Measurements from ENCODE around the gene PELI1. TPM values are rescaled to one million over a fixed set of nuclear protein-coding genes. Genes with fewer than 3 reads are reported as not detected.
"Not testable (repeated sequence)": the region's sequence is repeated elsewhere in the genome, so short reads cannot be mapped to it uniquely, and the experiment has no call there.

Gene PELI1
- total RNA-seq, 2 experiments from 2014 or later: 25.6 to 29.8 TPM

DNA sequence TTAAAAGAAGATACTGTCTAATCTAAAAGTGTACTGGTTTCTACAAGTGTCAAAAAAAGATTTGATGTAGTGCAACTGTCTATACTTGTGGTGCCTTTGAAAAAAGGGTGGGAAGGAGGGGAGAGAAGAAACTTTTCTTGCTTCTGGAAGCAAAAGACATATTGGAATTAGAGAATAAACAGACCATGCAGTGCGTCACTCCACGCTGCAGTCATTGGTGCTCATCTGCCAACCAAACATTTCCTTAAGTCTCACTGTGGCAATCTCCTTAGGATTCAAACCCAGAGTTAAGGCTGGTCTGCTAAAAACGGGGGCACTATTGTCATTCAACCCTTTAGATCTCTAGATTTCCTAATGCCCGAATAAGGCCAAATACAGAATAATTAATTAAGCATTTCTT lies 50.9 kb downstream of the PELI1 start:
- H3K27me3 Mint-ChIP-seq: no peaks in the 10 kb centered on the region
- no peak overlapping the region for H3K27ac Mint-ChIP-seq
- H3K4me3 Mint-ChIP-seq: no peak overlapping the region
- CTCF ChIA-PET: no interaction called here
- H3K4me1 Mint-ChIP-seq: no peaks in the 10 kb centered on the region
- no peaks in the 10 kb centered on the region for H3K9me3 Mint-ChIP-seq
- DNase-seq: no peak
- POLR2A ChIA-PET: no interaction called here
- peaks cover 51% of the 10 kb centered on the region for H3K36me3 Mint-ChIP-seq (ENCODE audit: low read depth)

DNA sequence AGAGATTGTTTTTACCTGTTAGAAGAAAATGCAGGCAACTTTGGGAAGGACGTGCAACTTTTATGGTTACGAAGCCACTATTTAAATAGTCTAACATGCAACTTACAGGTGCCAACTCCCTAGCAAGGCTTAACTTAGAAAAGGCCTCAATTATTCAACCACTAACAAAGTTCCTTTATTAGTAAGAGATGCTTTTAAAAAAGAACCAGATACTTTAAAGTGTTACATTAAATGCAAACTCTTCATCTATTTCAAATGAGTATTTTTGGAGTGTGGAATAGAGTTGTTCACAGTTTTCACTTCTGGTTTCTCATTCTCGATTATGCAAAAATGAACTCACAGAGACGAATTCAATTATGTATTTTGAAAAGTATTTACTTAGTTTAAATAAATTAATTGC lies 51.7 kb downstream of the PELI1 start:
- Mint-ChIP-seq H3K4me1 (no peaks in the 10 kb centered on the region), H3K36me3 (ENCODE audit: low read depth) (peaks cover 44% of the 10 kb centered on the region), H3K27me3 (no peaks in the 10 kb centered on the region), H3K9me3 (no peaks in the 10 kb centered on the region), H3K4me3 (no peak overlapping the region), H3K27ac (no peak overlapping the region)
- DNase-seq: no peak
- ChIA-PET POLR2A (no interaction called here), CTCF (no interaction called here)

GRCh38 chr2:64090264-64090663 lies 54.0 kb downstream of the PELI1 start:
- H3K4me3 Mint-ChIP-seq: no peak overlapping the region
- no peak for DNase-seq
- H3K36me3 Mint-ChIP-seq (ENCODE audit: low read depth): peaks cover 27% of the 10 kb centered on the region
- CTCF ChIA-PET: interaction anchor here (0.6 to 1.2 kb wide), 2 partner anchors 153 to 249 kb away, joined by 3 read pairs; no protein-coding TSS in a partner anchor
- no peak overlapping the region for H3K27ac Mint-ChIP-seq
- H3K4me1 Mint-ChIP-seq: no peaks in the 10 kb centered on the region
- H3K9me3 Mint-ChIP-seq: no peaks in the 10 kb centered on the region
- POLR2A ChIA-PET: no interaction called here
- H3K27me3 Mint-ChIP-seq: no peaks in the 10 kb centered on the region

DNA sequence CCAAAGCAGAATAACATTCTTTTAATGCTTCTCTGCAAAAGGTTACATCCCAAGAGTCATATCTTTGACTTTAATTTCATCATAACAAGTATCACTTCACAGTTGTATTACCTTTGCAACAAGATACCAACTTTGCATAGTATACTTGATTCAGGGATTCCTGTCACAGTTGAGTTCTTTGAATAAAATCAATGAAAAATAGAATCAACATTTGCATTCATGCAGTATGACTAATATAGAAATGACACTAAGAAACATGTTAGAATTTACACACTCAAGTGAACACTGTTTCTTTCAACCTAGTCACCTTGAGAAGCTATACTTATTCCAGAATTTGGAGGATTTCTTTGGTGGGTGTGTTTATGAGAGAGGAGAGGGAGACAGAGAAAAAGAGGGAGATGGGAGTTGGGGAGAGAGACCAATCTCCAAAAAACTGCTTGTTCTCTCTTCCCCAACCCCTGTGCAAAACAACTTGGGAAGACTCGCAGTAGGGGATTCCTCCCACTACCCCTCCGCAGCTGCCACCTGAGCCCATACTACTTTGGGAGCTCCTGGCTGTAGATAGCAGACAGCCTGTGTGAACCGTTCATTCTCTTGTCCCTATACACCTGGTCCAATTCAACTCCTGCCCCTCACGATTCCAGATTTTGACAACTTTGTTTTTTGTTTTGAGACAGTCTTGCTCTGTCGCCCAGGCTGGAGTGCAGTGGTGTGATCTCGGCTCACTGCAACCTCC lies 57.7 kb downstream of the PELI1 start:
- Mint-ChIP-seq H3K27me3 (peaks cover 7% of the 10 kb centered on the region), H3K9me3 (no peaks in the 10 kb centered on the region), H3K27ac (no peak overlapping the region), H3K4me1 (no peaks in the 10 kb centered on the region), H3K4me3 (no peak overlapping the region), H3K36me3 (ENCODE audit: low read depth) (peaks cover 6% of the 10 kb centered on the region)
- ChIA-PET POLR2A (no interaction called here), CTCF (no interaction called here)
- no peak for DNase-seq

DNA sequence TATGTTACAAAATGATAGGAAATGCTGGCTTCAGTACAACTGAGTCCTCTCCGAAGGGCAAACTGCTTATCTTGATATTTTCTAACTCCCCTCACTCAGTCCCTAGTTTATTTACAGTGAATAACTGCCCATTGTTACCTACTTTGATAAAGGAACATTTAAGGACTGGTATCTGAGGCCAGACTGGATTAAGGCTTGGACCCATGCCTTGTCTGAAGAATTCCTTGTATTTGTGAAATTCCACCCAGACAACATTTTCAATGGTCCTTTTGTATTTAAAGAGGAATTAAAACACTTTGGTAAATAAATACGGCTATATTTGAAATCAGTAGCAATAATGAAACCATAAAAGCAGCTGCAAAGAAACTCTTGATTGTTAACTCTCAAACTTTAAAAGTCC lies 58.3 kb downstream of the PELI1 start:
- H3K27ac Mint-ChIP-seq: no peak overlapping the region
- POLR2A ChIA-PET: no interaction called here
- H3K36me3 Mint-ChIP-seq (ENCODE audit: low read depth): peaks cover under 1% of the 10 kb centered on the region
- no peak for DNase-seq
- no peaks in the 10 kb centered on the region for H3K4me1 Mint-ChIP-seq
- H3K4me3 Mint-ChIP-seq: no peak overlapping the region
- CTCF ChIA-PET: no interaction called here
- no peaks in the 10 kb centered on the region for H3K9me3 Mint-ChIP-seq
- H3K27me3 Mint-ChIP-seq: peaks cover 9% of the 10 kb centered on the region

GRCh38 chr2:64081046-64081445 lies 63.2 kb downstream of the PELI1 start:
- no peak overlapping the region for H3K27ac Mint-ChIP-seq
- no peaks in the 10 kb centered on the region for H3K9me3 Mint-ChIP-seq
- CTCF ChIA-PET: interaction anchor here (0.6 kb wide), 1 partner anchor 1053 kb away, joined by 7 read pairs; no protein-coding TSS in a partner anchor
- DNase-seq: no peak
- H3K4me3 Mint-ChIP-seq: no peak overlapping the region
- no peaks in the 10 kb centered on the region for H3K36me3 Mint-ChIP-seq (ENCODE audit: low read depth)
- POLR2A ChIA-PET: no interaction called here
- peaks cover 13% of the 10 kb centered on the region for H3K27me3 Mint-ChIP-seq
- H3K4me1 Mint-ChIP-seq: no peaks in the 10 kb centered on the region

DNA sequence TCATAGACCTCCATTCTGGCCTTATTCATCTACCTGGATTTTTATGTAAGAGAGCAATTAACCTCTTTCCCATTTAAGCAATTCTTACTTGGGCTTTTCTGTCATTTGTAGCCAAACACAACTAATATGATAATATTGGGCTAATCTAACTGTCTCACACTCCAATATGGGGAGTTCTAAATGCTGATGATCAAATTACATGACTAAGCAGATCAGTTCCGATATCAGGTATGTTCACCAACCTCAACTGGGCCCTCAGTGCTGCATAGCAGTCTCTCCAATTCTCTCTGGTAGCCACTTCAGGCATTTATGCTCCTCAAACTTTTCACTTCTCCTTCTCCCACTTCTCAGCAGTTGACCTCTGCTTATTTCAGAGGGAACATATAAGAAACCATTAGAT lies 64.0 kb downstream of the PELI1 start:
- ChIA-PET CTCF (interaction anchor here (1.3 to 1.4 kb wide), 2 partner anchors 8 to 51 kb away, joined by 3 read pairs; no protein-coding TSS in a partner anchor), POLR2A (no interaction called here)
- Mint-ChIP-seq H3K9me3 (no peaks in the 10 kb centered on the region), H3K4me1 (no peaks in the 10 kb centered on the region), H3K27me3 (peaks cover 13% of the 10 kb centered on the region), H3K36me3 (ENCODE audit: low read depth) (no peaks in the 10 kb centered on the region), H3K4me3 (no peak overlapping the region), H3K27ac (no peak overlapping the region)
- DNase-seq: no peak

DNA sequence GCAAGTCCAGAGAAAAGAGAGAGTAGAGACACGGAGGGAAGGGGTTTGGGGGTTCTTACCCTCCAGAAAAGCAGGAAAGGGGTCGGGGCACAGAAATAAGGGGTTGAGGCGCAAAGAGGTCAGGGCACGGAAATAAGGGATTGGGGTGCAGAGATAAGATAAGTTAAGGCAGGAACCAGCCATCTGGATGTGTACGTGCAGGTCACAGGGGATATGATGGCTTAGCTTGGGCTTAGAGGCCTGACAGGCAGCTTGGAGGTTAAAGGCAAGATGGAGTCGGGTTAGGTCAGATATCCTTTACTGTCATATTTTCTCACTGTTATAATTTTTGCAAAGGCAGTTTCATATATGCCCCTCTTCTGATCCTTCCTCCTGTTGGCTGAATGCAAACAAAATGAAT lies 64.5 kb downstream of the PELI1 start:
- DNase-seq; H3K4me3 Mint-ChIP-seq; H3K9me3 Mint-ChIP-seq; H3K27ac Mint-ChIP-seq; H3K36me3 Mint-ChIP-seq (ENCODE audit: low read depth); H3K4me1 Mint-ChIP-seq; POLR2A ChIA-PET: not testable (repeated sequence)
- peaks cover 13% of the 10 kb centered on the region for H3K27me3 Mint-ChIP-seq
- CTCF ChIA-PET: interaction anchor here (1.3 to 1.4 kb wide), 2 partner anchors 8 to 51 kb away, joined by 3 read pairs; no protein-coding TSS in a partner anchor

GRCh38 chr2:64076828-64077227 lies 67.4 kb downstream of the PELI1 start:
- POLR2A ChIA-PET; DNase-seq; H3K36me3 Mint-ChIP-seq (ENCODE audit: low read depth); H3K9me3 Mint-ChIP-seq; H3K4me1 Mint-ChIP-seq; H3K27ac Mint-ChIP-seq; H3K27me3 Mint-ChIP-seq; H3K4me3 Mint-ChIP-seq: not testable (repeated sequence)
- CTCF ChIA-PET: interaction anchor here (0.6 kb wide), 1 partner anchor 12 kb away, joined by 3 read pairs; no protein-coding TSS in a partner anchor

DNA sequence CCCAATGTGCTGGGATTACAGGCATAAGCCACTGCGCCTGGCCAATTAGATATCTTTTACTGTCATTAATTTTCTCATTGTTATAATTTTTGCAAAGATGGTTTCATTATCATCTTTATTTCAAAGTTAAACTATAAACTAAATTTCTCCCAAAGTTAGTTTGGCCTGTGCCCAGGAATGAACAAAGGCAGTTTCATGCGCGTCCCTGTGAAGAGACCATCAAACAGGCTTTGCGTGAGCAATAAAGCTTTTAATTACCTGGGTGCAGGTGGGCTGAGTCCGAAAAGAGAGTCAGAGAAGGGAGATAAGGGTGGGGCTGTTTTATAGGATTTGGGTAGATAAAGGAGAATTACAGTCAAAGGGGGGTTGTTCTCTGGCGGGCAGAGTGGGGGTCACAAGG lies 69.6 kb downstream of the PELI1 start:
- H3K9me3 Mint-ChIP-seq; DNase-seq; H3K27me3 Mint-ChIP-seq; H3K4me1 Mint-ChIP-seq; POLR2A ChIA-PET; H3K36me3 Mint-ChIP-seq (ENCODE audit: low read depth); H3K4me3 Mint-ChIP-seq; H3K27ac Mint-ChIP-seq: not testable (repeated sequence)
- CTCF ChIA-PET: interaction anchor here (1.1 kb wide), 1 partner anchor 12 kb away, joined by 9 read pairs; no protein-coding TSS in a partner anchor

DNA sequence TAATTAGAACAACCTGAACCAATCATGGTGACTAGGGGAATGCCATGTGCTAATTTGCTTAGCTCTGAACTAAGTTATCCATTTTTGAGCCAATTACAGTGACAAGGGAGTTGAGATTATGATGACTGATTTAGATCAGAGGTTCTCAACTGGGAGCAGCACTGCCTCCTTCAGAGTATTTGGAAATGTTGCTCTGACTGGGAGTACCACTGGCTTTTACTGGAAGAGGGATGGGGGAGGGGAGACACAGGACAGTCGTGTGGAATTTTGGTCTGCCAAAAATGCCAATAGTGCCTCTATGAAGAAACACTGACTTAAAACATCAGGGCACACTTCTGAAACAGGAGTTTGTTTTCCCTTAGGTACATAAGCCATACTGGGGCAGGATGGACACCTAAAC lies 76.9 kb downstream of the PELI1 start:
- peaks cover 7% of the 10 kb centered on the region for H3K9me3 Mint-ChIP-seq
- H3K27me3 Mint-ChIP-seq: no peaks in the 10 kb centered on the region
- ChIA-PET POLR2A (no interaction called here), CTCF (no interaction called here)
- H3K4me1 Mint-ChIP-seq: peaks cover 25% of the 10 kb centered on the region
- peaks cover 3% of the 10 kb centered on the region for H3K36me3 Mint-ChIP-seq (ENCODE audit: low read depth)
- no peak for DNase-seq
- H3K4me3 Mint-ChIP-seq: no peak overlapping the region
- no peak overlapping the region for H3K27ac Mint-ChIP-seq

DNA sequence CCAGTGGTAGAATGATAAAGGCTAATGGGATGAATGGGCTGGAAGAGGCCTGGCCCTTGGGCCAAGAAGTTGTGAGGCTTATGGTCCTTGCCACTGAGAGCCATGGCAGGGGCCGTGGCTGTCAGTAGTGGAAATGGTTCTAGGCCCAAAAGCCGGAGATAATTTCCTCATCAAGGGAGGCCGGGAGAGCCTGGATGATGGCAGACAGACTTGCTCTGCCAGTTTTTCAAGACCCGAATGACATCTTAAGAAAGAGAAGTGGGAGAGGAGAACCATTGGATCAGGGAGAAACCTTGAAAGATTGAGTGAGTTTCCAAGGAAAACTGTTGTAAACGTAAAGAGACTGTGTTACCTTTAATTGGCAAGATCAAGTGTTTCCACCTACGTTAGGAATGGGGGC lies 78.7 kb downstream of the PELI1 start:
- ChIA-PET POLR2A (no interaction called here), CTCF (interaction anchor here (1.0 to 2.9 kb wide), 2 partner anchors 16 to 233 kb away, joined by 3 to 13 read pairs; no protein-coding TSS in a partner anchor)
- Mint-ChIP-seq H3K27me3 (no peaks in the 10 kb centered on the region), H3K4me3 (no peak overlapping the region), H3K9me3 (peaks cover 7% of the 10 kb centered on the region), H3K27ac (no peak overlapping the region), H3K4me1 (peaks cover 25% of the 10 kb centered on the region), H3K36me3 (ENCODE audit: low read depth) (peaks cover 3% of the 10 kb centered on the region)
- no peak for DNase-seq

DNA sequence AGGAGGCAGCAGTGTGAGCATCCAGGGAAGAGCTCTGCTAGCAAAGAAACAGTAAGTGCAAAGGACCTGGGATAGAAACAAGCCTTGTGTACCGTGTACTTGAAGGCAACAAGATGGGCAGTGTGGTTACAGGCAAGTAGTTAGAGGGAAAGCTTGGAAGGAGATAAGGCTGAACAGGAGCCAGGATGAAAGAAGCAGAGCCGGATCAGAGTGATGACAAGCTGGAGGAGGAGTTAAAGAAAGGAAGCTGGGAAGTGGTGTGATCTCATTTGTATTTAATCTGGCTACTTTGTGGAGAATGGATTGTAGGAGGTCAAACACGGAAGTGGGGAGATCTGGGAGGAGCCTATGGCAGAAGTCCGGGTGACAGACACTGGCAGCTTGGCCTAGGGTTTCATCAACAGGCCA lies 80.3 kb downstream of the PELI1 start:
- peaks cover 3% of the 10 kb centered on the region for H3K36me3 Mint-ChIP-seq (ENCODE audit: low read depth)
- no peaks in the 10 kb centered on the region for H3K27me3 Mint-ChIP-seq
- DNase-seq: no peak
- H3K9me3 Mint-ChIP-seq: peaks cover 7% of the 10 kb centered on the region
- CTCF ChIA-PET: interaction anchor here (1.5 to 2.9 kb wide), 2 partner anchors 11 to 14 kb away, joined by 9 to 13 read pairs; no protein-coding TSS in a partner anchor
- H3K4me3 Mint-ChIP-seq: no peak overlapping the region
- POLR2A ChIA-PET: no interaction called here
- peaks cover 25% of the 10 kb centered on the region for H3K4me1 Mint-ChIP-seq
- no peak overlapping the region for H3K27ac Mint-ChIP-seq

- ChIA-PET CTCF (interaction anchor here (1.1 to 2.9 kb wide), 4 partner anchors 11 to 268 kb away, joined by 3 to 13 read pairs (median 7); no protein-coding TSS in a partner anchor), POLR2A (no interaction called here)
- Mint-ChIP-seq H3K27me3 (no peaks in the 10 kb centered on the region), H3K27ac (no peak overlapping the region), H3K4me1 (peaks cover 25% of the 10 kb centered on the region), H3K36me3 (ENCODE audit: low read depth) (peaks cover 3% of the 10 kb centered on the region), H3K9me3 (peaks cover 7% of the 10 kb centered on the region), H3K4me3 (no peak overlapping the region)
- no peak for DNase-seq
Observed at GRCh38 chr2:64063454-64063853, 80.8 kb downstream of the PELI1 start.

Measured in activated CD4-positive, alpha-beta T cell treated with anti-CD3 and anti-CD28 coated beads, Interleukin-2, amount 10 ng/mL, durations not matched to agents 7 days and 5 days (primary cell).